A204.1 (cell line): ENCODE data around the gene TFF1.
"Not testable (repeated sequence)": the region's sequence is repeated elsewhere in the genome, so short reads cannot be mapped to it uniquely, and the experiment has no call there.

ENCODE experiments used
- FAIRE-seq: peaks from 2 replicates; lab custom pipeline; 2012; peaks lifted over from hg19 to GRCh38; lab: Jason Lieb, UNC

The TFF1 gene

GRCh38 chr21:42366292-42367010 is at the start of gene TFF1:
Gene TFF1, minus strand, starts transcription at chr21:42366535. Its CDS starts 40 bp downstream, at chr21:42366495.
- FAIRE-seq: no peak

GRCh38 chr21:42414928-42415769 is 48.8 kb upstream of the TFF1 start:
- FAIRE-seq: no peak

GRCh38 chr21:42414553-42414927 is 48.2 kb upstream of the TFF1 start:
- no peak for FAIRE-seq

- FAIRE-seq: no peak
Observed at GRCh38 chr21:42414066-42414465, 47.7 kb upstream of the TFF1 start.

- no peak for FAIRE-seq
Observed at GRCh38 chr21:42413500-42413899, 47.2 kb upstream of the TFF1 start.

- FAIRE-seq: no peak
Observed at GRCh38 chr21:42413093-42413492, 46.8 kb upstream of the TFF1 start.

- FAIRE-seq: no peak
Observed at GRCh38 chr21:42412636-42412933, 46.2 kb upstream of the TFF1 start.

- FAIRE-seq: no peak
Observed at GRCh38 chr21:42411891-42412635, 45.7 kb upstream of the TFF1 start.

- FAIRE-seq: no peak
Observed at GRCh38 chr21:42411197-42411869, 45.0 kb upstream of the TFF1 start.

- no peak for FAIRE-seq
Observed at GRCh38 chr21:42409366-42409765, 43.0 kb upstream of the TFF1 start.

GRCh38 chr21:42408718-42409117 is 42.4 kb upstream of the TFF1 start:
- FAIRE-seq: not testable (repeated sequence)

GRCh38 chr21:42407476-42407875 is 41.1 kb upstream of the TFF1 start:
- no peak for FAIRE-seq

GRCh38 chr21:42406866-42407265 is 40.5 kb upstream of the TFF1 start:
- FAIRE-seq: no peak

GRCh38 chr21:42406201-42406621 is 39.9 kb upstream of the TFF1 start:
- FAIRE-seq: no peak

GRCh38 chr21:42405064-42406013 is 39.0 kb upstream of the TFF1 start:
- no peak for FAIRE-seq

GRCh38 chr21:42404539-42404938 is 38.2 kb upstream of the TFF1 start:
- FAIRE-seq: no peak

- FAIRE-seq: no peak
Observed at GRCh38 chr21:42403611-42404231, 37.4 kb upstream of the TFF1 start, which contains the start of gene UBASH3A. Gene UBASH3A, plus strand, starts transcription at chr21:42403902. Its CDS starts 44 bp downstream, at chr21:42403946.

- FAIRE-seq: no peak
Observed at GRCh38 chr21:42401820-42402251, 35.5 kb upstream of the TFF1 start.

- FAIRE-seq: no peak
Observed at GRCh38 chr21:42401154-42401553, 34.8 kb upstream of the TFF1 start.

- FAIRE-seq: no peak
Observed at GRCh38 chr21:42400525-42400924, 34.2 kb upstream of the TFF1 start.
